Measurements from ENCODE around the gene PHF11. TPM values are rescaled to one million over a fixed set of nuclear protein-coding genes. Genes with fewer than 3 reads are reported as not detected.

The PHF11 gene
- total RNA-seq, 2 experiments from 2014 or later = 91.4 to 96.9 TPM

Other genes starting within 250 kb of the PHF11 start
- 10 to 100 TPM; 13.2 to 14.7 TPM for gene CDADC1, start 248.0 kb upstream of the PHF11 start, total RNA-seq
- gene CAB39L, start 51.9 kb upstream of the PHF11 start, total RNA-seq = 1 to 10 TPM; 3.8 to 4.5 TPM
- 10 to 100 TPM; 15.8 to 16.2 TPM for gene SETDB2, start 51.7 kb upstream of the PHF11 start, total RNA-seq
- gene RCBTB1, start 89.6 kb downstream of the PHF11 start, total RNA-seq = 10 to 100 TPM; 17.8 to 19.2 TPM
- gene ARL11, start 132.6 kb downstream of the PHF11 start, total RNA-seq = under 1 TPM; 0.62 to 0.72 TPM
- gene EBPL, start 195.5 kb downstream of the PHF11 start, total RNA-seq = 10 to 100 TPM; 46.8 to 49.3 TPM

All from activated naive CD4-positive, alpha-beta T cell treated with anti-CD3 and anti-CD28 coated beads for 36 hours (primary cell).